UCSD-AML1 (cell line): Measurements from ENCODE around the gene SLC34A1.
"Not testable (repeated sequence)": the region's sequence is repeated elsewhere in the genome, so short reads cannot be mapped to it uniquely, and the experiment has no call there.

ENCODE experiments used
- DNase-seq: peaks from one replicate; lab custom pipeline; 2025; ENCODE audit not compliant: unreplicated experiment; lab: John Stamatoyannopoulos, UW

Gene SLC34A1

DNA sequence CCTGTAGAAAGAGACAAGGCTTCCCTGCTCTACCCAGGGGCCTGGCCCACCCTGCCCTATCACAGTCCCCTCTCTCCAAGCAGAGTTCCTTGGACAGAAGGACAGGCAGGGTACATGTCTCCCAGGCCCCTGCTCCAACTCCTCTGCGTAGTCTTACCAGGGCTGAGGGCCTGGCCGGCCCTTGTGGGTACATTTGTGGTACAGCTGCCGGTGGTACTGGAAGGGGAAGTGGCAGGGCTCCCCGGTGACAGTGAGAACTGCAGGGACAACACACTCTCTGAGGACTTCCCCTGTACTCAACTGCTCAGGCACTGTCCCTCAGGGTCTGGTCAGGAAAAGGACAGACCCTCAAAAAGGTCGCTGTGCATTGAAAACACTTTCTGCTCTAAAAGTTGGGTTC, 21.6 kb downstream of the SLC34A1 start:
- peak; percentile 80 for DNase-seq

DNA sequence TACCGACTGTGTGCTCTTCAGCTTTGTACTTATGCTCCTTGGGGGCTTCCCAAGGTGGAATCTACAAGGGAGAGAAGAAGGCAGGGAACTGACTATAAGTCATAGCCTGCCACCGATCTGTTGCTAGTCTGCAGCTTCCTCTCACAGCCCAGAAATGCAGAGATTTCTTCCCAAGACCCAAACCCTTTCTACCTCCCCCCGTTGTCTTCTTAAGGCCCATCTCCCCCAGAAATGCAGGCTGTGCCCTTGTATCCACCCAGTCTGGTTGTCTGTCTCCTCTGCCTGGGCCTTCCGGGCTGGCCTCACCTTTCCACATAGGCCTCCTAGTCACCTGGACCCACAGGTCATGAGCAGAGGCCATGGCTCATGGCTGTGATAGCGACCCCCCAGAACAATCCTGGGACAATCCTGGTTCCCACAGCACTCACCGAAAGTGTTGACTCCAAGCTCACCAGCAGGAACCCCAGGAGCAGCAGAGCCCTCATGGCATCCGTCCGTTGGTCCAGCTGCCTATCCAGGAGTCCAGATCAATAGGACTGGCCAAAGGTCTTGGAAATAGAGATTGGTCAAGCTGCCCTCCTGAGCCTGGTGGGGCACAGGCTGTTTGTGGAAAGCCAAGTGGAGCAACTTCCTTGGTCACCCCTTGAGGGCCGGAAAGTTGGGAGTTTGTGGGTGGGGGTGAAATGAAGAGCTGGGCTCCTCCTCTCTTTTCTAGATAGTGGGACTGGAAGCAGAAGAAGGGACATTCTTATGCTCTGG, 25.0 kb downstream of the SLC34A1 start, which contains the start of gene F12:
Gene F12, minus strand, starts transcription at position 522 of the 759 bp plus-strand sequence. Its CDS starts 37 bp downstream, at position 485.
- no peak for DNase-seq

DNA sequence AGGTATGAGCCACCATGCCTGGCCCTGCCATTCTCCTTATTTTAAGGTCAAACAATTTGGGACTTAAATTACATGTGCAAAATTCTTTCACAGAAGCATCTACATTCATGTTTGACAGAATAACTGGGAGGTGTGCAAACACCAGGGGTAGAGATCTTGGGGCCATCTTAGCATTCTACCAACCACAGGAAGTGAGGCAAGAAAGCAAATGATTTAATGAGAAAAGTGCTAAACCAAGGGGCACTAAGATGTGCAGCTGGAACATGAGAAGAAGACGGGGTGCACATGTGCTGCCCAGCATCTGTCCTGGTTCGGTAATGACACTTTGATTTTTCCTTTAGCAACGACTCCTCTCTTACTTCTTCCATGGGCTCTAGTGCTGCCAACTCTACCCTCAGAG, 26.3 kb downstream of the SLC34A1 start:
- DNase-seq: no peak

DNA sequence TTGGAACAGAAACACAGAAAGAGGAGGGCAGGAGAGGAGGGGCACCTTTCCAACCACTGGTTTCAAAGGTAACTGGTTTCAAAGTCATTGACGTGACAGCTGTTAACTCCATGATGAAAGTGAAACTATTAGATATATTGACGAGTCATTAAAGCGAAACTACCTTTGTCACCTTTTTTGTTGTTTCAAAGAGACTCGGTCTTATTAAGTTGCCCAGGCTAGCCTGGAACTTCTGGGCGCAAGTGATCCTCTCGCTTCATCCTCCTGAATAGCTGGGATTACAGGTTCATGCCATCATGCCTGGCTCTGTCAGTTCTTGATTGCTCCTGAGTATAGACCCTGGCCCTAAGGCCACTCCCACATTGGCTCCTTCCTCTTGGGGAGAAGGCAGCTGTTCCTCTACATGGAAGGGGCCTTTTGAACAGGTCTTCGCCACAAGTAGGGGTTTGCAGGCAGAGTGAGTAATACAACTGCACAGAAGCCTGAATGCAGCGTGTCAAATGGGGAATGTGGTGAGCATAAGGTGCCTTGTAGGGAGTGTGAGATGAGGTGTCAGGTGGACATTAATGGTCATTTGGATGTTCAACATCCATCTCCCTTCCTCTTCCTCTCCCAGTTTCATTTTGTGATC, 28.5 kb downstream of the SLC34A1 start:
- DNase-seq: no peak

DNA sequence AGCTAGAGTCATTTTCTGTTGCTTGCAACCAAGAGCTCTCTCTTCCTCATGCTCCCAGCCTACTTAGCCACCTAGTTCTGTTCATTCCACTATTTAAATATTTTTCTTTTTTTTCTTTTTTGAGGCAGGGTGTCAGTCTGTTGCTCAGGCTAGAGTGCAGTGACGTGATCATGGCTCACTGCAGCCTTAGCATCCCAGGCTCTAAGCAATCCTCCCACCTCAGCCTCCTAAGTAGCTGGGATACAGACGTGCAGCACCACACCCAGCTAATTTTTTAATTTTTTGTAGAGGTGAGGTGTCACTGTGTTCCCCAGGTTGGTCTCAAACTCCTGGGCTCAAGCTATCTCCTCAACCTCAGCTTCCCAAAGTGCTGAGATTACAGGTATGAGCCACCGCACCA, 30.2 kb downstream of the SLC34A1 start:
- no peak for DNase-seq

DNA sequence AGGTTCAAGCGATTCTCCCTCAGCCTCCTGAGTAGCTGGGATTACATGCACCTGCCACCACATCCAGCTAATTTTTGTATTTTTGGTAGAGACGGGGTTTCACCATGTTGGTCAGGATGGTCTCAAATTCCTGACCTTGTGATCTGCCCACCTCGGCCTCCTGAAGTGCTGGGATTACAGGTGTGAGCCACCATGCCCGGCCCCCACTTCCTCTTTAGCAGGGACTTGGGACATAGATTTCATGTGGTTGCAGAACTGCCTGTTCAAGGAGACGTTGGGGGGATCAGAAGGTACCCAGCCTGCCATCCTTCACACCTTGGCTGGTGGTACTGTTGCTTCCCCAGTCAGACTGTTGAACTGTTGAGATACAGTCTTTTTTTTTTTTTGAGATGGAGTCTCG, 32.8 kb downstream of the SLC34A1 start:
- DNase-seq: not testable (repeated sequence)

DNA sequence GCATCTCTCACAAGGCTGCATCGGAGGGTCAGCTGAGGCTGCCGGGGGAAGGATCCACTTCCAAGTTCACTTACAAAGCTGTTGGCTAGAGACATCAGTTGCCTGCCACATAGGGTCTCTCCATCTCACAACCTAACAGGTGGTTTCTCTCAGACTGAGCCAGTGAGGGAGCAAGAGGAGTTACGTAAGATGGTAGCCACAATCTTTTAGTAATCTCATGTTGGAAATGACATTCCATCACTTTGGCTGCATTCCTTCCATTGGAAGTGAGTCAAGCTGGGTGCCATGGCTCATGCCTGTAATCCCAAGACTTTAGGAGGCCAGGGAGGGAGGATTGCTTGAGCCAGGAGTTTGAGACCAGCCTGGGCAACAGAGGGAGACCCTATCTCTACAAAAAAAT, 34.8 kb downstream of the SLC34A1 start:
- no peak for DNase-seq

DNA sequence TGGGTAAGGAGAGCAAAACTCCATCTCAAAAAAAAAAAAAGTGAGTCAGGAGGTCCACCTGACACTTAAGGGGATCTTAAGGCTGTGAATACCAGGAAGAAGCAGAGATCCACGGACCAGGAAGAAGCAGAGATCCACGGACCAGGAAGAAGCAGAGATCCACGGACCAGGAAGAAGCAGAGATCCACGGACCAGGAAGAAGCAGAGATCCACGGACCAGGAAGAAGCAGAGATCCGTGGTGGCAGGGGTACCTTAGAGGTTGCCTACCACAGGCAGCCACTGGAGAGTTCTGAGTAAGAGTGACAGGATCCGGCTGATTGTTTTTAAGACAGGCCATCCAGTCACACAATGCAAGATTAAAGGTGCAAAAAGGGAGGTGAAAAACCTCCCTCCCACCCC, 36.2 kb downstream of the SLC34A1 start:
- not testable (repeated sequence) for DNase-seq

DNA sequence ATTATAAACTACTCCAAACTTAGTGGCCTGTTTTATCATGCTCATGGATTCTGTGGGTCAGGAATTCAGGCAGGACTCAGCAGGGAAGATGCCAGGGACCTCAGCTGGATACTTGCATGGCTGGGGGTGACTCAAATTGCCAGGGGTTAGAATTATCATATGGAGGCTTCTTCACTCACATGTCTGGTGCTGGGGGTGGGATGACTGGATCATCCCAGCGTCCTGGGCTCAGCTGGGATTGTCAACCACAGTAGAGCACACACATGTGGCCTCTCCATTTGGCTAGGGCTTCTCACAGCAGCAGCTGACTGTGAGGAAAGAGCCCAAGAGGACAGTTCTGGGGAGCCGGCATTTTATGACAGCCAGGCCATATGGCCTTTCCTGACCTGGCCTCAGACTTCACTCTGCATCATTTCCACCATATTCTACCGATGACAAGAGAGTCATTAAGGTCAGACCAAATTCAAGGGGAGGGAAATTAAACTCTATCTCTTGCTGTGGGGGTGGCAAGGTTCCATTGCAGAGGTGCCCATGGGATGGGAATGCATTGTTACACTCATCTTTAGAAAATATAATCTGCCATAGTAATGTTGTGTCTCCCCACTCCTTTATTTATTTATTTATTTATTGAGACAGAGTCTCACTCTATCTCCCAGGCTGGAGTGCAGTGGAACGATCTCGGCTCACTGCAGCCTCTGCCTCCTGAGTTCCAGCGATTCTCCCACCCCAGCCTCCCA, 37.0 kb downstream of the SLC34A1 start:
- DNase-seq: no peak

DNA sequence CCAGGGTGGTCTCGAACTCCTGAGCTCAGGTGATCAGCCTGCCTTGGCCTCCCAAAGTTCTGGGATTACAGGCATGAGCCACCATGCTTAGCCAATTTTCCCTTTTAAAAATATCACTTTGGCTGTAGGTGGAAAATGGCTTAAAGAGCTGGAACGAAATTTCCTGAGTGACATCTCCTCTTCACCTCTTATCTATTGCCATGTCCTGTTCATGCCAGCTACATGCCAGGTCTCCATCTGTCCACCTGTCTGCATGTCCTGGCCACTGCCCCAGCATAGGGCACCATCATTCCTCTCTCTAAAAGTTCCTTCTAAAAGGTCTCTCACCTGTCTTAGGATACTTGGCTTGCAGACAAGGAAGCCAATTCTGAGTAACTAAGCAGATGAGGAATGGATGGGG, 39.4 kb downstream of the SLC34A1 start:
- DNase-seq: no peak

DNA sequence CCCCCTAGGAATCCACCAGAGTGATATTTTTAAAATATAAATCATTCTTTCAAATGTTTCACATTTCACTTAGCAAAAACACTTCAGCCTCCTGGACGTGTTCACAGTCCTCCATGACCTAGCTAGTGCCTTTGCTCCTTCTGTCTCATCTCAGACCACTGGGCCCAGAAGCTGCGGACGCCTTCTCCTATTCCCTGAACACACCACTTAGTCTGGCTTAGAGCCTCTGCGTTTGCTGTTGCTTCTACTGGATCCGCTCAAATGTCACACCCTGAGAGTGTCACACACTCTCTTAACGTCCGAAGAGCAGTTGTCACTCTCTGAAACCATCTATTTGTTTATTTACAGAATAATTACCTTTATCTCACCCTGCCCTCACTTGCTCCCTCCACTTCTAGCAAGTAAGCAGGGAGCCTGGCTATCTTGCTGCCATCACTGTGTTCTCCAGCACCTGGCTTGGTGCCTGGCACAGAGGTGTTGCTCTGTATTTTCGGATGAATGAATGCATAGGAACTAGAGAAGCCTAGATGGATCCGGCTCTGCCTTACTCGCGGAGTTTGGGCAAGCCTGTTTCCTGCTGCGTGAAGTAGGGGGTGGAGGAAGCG, 41.1 kb downstream of the SLC34A1 start:
- DNase-seq: no peak

DNA sequence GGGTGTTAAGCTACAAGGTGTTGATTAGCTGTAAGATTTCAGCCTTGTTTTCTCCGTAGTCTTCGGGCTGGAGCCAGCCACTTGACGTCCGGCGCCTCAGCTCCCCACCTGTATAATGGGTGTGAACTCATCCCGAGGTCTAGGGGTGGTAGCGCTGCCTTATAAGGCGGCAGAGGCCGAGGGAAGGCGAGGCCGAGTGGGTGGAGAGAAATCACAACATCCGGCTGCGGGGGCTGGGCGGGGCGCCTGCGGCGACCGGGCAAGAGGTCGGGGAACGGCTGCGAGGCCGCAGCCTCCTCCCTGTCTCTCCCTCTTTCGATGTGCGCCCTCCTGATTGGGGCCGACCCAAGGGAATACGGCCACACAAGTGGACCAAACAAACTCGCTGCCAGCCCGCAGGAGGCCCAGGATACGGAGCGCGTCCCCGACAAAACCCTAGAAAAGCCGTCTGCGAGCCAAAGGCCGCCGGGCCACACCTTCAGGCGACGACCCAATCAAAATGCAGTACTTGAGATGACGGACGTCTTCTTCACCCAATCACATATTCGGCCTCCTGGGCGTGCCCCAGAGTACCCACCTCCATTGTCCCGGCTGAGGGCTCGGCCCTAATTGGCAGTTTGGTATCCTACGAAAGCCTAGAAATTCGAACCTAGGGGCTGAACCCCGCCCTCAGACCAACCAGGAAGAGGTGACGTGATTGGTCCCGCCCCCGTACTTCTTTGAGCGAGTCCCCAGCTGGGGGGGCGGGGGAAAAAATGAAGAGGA, 41.7 kb downstream of the SLC34A1 start:
- DNase-seq: peak; percentile 99

DNA sequence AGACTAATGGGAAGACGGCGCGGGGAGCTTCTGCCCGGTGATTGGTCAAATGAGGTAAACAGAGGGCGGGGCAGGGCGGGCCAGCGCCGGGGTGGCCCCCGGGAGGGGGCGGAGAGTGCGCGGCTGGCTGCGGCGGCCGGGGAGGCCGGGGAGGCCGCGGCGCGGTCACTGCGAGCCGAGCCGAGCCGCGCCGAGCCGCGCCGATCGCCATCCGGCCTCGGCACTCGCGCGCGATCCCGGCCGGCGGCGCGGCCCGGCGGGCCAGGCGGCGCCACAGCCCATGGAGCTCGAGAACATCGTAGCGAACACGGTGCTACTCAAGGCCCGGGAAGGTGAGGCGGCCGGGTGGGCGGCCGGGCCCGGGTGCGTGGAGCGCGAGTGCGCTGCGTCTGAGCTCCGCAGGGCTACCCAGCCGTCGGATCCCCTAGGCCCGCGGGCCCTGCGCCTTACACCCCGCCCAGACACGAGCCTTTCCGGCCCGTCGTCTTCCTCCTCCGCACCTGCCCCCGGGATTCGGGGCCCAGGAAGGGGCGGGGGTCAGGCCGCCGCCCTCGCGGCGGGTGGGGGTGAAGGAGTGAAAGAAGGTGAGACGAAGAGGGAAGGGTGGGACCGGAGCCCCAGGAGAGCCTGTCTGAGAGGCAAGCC, 42.5 kb downstream of the SLC34A1 start, which contains the start of gene GRK6:
Gene GRK6, plus strand, starts transcription at position 111 of the 645 bp plus-strand sequence. Its CDS starts 170 bp downstream, at position 281.
- peak; percentile 57 for DNase-seq

DNA sequence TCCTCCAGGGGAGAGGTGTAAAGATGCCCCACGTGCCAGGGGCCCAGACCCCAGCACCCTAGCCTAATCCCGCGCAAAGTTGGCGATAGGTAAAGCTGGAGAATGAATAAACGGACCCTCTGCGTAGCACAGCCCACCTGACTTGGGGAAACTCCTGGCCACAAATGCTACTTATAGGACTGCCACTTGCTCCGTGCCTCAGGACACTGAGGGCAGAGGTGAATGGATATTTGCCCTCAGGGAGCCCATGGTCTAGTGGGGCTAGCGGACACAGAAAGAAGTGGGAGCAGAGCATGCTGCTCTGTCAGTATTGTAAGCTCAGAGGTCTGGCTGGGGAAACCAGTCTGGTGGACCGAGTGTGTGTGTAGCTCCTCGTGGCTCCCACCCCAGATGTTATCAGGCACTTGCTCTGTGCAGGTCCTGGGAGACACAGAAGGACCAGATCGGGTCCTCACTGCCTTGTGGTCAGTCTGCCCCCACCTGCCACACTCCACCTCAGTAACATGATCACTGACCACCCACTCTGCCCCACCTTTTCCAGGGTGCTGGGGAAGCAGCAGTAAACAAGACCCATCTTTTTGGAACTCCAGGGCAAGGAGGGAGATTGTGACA, 43.1 kb downstream of the SLC34A1 start:
- no peak for DNase-seq

DNA sequence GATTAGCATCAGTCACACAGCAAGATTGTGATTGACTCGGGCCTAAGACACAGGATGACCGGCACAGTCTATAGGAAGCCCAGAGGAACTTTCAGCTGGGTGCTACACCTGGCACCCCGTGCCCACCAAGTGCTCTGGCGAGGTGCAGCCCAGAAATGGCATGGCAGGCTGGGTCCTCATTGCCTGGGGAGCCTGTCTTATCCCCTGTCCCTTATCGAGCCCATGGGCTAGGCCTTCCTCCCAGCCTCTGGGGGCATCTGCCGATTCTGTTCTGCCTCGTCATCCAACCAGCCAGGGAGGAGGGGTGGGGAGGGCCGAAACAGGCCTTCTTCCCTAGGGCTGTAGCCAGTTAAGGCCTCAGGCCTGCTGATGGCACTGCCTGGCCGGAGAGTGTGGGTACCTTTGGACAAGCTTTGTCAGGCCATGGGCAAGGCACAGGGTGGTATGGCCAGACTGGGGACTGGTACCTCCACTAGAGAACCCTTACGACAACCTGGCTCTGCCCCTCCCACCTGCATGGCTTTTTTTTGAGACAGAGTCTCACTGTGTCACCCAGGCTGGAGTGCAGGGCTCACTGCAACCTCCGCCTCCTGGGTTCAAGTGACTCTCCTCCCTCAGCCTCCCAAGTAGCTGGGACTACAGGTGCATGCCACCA, 43.8 kb downstream of the SLC34A1 start:
- DNase-seq: peak; percentile 57

DNA sequence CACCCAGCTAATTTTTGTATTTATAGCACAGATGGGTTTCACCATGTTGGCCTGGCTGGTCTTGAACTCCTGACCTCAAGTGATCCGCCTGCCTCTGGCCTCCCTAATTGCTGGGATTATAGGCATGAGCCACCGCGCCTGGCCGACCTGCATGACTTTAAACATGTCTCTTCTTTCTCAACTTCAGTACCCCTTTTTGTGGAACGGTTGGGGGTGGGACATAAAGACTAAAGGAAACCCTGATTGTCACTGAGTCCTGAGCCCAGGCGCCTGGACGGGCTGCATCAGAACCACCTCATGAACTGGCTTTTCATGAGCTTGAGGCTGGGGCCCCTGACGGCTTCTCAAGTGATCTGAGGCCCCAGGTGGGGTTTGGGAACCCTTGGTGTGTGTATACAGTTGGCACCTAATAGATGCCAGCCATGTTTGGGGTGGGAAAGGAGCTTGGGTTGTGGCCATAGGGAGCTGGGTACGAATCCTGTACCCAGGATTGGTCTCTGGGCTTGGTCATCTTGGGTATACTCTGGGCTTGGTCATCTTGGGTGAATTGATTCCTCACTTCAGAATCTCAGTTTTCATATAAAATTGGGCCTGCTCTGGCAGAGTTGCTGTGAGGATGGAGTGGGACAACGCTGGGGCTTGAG, 44.5 kb downstream of the SLC34A1 start:
- no peak for DNase-seq

DNA sequence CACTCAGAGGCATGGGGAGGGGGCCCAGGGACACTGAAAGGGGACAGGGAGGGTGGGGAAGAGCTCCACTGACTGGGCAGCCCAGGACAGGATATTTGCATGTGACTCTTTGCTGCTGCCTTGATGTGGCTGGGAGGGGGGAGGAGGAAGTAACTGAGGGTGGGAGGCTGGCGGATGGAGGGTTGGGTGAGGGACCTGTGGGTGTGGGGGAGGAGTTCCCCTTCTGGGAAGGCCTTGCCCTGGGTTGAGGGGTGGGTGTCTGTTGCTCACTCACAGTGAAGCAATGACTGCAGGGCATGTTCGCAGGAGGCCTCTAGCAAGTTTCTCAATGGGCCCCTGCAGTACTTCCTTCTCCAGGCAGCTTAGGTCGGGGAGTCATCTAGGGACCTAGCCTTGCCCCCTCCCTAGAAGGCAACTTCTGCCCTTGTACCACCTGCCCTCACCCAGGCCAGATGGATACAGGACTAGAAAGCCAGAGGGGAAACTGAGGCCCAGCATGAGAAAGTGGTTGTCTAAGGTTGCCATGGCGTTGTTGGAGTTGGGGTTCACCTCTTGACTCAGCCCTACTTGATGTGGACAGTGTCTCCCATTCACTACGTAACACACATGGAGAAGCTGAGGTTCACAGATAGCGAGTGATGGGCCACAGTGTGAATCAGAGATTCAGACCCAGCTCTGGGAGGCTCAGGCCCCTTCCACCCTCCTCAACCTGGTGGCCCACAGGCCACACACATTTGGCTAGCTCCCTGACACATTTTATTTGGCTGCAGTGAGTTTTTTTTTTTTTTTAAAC, 45.2 kb downstream of the SLC34A1 start:
- DNase-seq: peak; percentile 89
